Activated T-helper 1 cell treated with anti-CD3 and anti-CD28 coated beads, Interleukin-2, amount 50 U/mL, for 16 hours (primary cell): ENCODE measurements around the gene TMEM178B.
"Not testable (repeated sequence)": the region's sequence is repeated elsewhere in the genome, so short reads cannot be mapped to it uniquely, and the experiment has no call there.

Source experiments
- DNase-seq, 2 donors: peaks; one replicate each; pipeline ENCODE4 v3.0.0-alpha.2; 2020; ENCODE audit warnings: low read depth in 1 of 2, low spot score in 1 of 2

TMEM178B gene

DNA sequence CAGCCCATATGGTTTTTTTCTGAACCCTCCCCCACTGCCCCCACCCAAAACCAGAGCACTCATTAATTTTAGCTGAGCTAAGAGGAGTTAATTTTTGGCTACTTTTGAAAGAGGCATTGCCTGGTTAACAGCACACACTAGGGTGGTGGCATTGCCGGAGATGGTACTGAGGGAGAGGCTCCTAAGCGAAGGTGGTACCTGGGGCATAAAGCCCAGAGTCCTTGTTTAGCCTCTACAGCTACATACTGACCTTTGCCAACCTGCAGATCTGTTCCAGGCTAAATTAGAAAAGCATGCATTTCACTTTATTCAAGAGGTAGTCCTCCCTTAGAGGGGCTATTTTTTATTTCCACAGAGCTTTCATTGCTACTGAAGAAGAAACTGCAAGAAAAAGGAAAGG is 304.5 kb downstream of the TMEM178B start:
- no peak for DNase-seq

DNA sequence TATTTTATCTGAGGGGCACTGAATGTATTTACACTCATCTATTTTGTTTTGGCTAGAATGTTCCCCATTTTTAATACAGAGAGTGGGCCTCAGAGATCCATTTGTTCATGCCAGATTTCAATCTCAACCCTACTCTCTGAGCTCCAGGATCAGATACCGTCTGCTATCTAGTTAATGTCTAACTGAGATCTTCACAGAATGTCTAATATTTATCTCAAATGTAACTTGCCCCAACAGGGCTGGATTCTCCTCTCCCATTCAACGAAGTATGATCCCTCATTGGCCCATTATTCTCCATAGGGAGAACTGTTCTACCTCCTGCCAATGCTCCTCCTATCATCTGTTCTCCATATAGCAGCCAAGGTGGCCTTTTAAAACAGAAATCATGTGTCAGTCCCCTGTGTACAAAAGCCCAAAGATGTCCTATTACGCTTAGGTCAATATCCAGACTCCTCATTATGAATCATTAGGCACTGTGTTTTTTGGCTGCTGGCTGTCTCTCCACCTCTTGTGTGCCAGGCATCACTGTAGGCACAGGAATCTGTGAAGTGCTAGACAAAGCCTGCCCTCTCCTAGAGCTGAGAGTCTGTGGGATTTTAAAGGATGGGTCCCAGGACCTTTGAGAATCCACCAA is 308.0 kb downstream of the TMEM178B start:
- no peak for DNase-seq

DNA sequence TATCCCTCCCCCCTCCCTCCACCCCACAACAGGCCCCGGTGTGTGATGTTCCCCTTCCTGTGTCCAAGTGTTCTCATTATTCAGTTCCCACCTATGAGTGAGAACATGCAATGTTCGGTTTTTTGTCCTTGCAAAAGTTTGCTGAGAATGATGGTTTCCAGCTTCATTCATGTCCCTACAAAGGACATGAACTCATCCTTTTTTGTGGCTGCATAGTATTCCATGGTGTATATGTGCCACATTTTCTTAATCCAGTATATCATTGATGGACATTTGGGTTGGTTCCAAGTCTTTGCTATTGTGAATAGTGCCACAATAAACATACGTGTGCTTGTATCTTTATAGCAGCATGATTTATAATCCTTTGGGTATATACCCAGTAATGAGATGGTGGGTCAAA is 309.5 kb downstream of the TMEM178B start:
- not testable (repeated sequence) for DNase-seq

DNA sequence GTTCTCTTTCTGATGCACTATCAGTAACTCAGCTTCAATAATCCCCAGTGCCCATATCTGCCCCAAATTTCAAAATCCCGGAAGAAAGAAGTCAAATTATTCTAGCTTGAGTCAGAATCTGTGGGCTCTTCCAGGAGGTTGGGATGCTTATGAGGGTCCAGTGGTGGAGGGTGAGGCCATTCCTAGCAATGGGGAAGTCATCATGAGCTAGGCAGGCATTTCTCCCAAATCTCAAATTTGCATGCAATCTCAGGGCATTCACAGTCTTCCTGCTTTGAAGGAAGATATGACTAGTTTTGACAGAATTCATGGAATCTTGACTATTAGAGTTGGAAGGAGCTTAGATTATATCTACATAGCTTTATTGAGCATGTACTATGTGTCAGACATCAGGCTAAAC is 313.0 kb downstream of the TMEM178B start:
- no peak for DNase-seq

DNA sequence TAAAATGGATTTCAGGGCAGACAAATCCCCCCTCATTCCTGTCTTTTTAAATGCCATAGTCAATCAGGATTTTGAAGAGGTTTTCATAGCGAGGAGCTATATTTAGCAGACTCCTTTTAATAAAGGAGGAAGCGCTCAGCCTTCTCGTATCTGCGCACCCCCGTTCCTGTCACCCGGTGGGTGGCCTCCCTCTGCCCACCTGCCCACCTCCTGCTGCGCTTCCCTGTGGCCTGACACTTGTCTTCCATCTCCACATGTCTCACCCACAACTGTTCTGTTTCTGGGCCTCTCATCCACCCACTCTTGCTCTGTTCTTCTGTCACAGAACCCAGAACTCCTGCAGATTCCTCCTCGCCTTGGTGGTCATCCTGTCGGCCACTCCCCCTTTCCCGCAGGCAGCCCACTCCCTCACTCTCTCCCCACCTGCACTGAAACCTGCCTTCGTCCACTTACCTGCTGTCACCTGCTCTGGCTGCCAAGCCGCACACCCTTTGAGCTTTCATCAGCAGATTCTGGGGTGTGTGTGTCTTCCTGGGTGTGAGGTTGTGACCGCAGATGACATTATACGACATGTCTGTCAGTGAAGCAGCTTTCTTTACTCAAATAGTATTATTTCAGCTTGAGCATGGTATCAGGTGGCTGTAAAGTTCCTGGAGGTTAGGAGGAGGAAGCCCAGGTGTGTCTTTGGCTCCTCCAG is 313.8 kb downstream of the TMEM178B start:
- DNase-seq = no peak

DNA sequence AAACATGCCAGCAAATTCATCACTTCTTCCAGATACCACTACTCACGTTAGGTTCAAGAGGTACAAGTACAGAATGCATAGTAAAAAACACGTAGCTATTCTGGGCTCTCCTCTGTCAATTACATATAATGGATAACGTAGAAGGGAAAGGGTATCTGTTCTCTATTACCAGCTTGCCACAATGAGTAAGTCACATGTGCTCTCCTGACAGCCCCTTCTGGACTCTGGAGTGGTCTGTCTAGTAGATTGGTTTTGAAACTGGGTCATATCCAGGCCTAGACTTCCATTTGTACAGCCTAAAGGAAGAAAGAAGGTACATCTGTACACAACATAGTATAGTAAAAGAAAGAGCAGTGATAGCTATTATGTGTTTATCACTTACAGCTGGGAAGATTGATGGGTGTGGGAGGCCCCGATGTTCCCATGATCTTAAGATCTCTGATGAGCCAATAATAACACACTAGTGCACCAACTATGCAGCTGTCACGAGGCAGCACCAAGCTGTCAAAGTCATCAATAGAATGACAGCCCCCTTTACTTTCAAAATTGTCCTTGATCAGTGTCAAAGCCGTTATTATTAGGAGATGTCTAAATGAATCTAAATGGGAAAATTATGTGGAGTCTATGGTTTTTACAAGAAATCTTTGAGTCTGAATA is 315.4 kb downstream of the TMEM178B start:
- DNase-seq = no peak

DNA sequence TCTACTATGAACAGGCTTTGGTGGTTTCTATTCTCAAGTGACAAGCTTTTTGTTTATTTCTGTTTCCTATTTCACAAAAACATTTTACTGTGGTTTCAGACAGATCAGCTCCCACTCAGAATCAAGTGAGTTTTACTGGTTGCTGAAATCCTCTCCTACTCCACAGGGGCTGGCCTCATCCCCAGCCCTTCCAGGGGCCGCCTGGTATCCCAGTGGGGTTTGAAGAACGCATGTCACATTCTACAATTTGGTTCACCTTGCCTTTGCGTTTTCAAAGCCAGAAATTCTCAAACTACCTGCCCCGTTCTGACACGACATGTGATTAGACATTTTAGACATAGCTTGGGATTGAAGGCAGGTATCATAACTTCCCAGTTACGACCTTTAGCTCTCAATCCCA is 316.5 kb downstream of the TMEM178B start:
- no peak for DNase-seq

DNA sequence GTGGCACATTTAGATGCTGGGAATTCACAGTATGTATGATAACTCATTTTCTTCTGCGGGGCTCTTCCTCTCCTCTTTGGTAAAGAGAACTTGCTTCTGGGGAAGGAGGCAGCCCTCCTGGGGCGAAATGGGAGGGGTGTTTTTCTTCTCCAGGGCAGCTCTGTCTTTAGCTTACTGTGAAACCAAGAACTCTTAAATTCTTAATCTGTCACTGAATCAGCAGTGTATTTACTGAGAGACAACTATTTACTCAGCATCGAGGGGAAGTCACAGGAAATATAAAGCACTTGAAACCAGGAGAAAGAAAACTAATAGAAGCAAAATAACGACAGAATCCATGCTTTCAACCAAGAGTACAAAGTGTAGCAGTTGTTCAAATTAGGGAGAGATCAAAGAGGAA is 319.2 kb downstream of the TMEM178B start:
- DNase-seq = no peak

DNA sequence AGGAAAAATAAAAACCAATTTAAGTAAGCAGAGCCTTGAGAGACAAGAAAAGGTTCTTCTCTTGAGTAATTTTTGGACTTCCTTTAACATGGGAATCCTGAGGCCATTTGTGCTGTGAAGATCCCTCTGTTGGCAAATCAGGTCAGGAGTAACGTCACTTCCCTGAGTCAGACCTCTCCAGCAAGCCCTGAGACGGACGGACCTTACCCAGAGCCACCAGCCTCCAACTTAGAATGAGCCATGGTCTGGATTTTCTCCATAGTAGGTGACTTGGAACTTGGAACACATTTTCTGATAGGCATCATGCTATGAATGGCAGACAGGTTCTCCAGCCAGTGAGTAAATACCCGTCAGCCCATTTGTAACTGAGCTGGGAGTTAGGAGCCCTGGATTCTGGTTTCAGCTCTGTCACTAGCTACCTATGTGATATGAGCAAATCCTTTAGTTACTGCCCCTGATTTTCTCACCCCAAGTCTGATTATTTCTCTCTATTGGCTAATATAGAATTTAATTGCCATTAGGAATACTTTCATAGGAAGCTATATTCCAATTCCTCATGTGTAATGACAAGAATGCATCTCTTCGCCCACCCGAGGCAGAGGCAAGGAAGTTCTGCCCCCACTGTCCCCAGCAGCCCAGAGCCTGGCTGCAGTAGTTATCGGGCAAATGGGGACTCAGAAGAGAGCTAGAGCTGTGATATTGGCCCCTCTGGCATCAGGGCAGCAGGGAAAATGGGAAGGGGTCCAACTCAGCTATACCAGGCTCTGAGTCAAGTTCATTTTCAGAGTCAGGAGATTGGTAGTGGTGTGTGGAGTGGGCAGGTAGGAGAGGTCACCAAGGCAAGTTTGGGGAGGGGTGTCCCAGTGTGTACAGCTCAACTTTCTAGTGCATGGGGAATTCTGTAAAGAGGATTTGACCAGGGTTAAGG is 323.6 kb downstream of the TMEM178B start:
- DNase-seq = no peak

DNA sequence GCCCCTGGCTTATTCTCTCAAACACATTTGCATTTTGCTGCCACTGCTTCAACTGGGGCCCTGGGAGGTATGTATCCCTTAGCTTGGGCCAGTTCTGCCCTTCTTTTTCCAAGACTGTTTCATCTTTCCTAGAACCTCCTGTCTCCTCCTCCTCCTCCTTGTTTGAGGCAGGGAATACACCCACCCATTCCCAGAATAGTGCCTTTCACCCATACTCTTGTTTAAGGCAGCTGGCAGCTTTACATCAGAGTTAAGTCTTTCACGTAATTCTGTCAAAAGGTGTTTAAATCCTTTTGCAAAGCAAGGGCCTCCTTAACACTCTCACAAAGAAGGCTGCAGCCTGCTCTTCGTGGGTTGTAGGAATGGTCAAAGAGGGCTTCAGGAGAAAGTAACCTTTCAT is 326.5 kb downstream of the TMEM178B start:
- DNase-seq = no peak

DNA sequence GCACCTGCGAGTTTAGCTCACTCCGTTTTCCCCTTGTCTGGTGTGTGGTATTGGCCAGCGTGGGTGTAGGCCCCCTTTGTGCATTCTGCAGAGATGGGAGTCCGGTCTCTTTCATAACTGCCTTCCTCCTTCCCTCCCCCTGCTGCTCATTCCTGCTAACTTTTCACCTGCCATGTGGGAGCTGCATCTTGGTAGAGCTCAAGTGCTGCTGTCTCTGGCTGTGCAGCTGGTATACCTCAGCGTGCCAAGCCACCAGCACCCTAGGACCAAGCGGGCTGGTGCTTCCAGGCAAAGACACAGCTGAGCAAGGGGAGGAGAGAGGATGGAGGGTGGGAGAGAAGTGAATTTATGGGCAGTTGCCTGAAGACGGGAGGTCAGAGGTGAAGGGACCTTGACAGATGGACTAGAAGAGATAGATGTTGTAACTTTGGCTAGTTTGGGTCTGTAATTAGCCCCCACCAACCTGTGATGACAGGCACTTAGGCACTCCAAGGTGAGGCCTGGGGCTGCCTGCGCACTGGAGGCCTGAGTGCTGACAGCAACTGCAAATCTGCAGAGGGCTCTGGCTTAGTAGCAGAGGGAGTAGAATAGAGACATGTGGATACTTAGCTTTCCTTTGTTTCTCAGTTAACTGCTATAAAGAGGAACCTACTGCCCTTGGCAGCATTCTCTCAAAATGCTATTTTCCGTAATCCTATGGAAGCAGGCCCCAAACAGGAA is 328.6 kb downstream of the TMEM178B start:
- DNase-seq = no peak

DNA sequence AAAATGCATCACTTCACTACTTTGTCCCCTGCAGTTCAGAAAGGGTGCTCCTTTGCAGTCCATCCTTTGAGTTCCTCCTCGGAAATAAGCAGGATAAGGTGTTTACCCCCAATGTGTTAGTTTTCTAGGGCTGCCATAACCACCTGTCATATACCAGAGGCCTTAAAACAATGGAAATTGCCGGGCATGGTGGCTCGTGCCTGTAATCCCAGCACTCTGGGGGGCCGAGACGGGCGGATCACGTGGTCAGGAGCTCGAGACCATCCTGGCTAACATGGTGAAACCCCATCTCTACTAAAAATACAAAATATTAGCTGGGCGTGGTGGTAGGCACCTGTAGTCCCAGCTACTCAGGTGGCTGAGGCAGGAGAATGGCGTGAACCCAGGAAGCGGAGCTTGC is 330.0 kb downstream of the TMEM178B start:
- DNase-seq = not testable (repeated sequence)

DNA sequence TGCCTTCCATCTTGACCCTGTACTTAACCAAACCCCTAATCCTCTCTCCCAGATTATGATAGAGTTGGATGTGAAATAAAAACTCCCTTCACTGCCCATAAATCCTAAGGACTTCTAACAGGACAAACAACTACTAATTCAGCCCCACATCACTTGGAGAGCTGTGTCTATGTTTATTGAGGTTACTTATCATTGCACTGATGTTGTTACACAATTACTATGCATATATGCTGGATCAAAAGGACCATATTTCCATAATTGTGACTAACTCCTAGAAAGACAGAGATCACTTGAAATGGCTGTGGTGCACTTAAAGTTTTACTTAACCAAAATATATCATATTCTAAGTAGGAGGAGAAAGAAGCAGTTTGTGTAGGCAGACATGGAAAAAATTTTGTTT is 332.5 kb downstream of the TMEM178B start:
- no peak for DNase-seq

DNA sequence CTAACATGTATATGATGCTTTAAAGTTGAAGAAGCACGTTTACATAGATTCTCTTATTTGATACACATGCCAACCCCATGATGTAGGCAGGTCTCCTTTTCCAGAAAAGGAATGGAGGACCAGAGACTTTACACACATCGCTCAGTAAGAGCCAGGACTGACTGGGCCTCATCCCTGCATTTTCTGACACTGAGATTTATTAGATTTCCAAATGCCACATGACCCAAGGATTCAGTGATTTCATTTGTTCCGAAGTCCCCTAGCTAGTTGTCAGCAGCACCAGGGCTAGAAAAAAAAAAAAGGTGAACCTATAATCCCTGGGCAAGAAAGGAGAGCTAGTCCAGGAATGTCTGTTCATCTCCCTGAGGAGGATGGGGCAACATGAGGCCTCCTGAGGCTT is 334.0 kb downstream of the TMEM178B start:
- no peak for DNase-seq

DNA sequence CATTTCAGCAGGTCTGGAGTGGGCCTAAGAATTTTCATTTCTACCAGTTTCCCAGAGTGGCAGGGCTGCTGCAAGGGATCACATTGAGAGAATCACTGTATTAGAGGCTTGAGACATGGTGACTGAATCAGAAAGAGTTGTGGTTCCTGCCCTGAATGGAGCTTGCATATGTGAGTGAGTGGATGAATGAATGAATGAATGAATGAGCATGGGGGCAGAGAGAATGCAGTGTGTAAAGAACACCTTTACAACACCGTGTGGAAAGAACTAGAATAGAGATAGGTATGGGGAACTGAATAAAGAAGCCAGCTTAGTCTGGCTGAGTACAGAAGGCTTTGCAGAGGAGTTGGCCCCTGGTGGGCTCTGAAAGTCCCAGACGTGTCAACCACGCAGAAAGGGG is 334.6 kb downstream of the TMEM178B start:
- no peak for DNase-seq

DNA sequence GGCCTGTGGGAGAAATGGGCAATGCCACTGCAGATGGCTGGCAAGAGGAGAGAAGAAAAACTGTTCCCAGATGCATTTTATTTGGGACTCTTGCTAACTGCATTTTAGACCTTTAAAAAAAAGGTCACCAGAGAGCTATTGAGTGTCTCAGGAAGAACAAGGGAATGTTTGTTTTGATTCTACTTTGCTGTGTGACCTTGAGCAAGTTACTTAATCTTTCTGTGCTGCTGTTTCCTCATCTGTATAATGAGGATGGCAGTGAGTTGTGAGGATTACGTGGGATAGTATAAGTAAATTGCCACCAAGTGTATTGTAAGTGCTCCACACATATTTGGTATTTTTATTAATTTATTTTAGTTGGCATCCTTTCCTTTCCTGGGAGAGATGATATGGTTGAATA is 335.4 kb downstream of the TMEM178B start:
- DNase-seq = no peak

DNA sequence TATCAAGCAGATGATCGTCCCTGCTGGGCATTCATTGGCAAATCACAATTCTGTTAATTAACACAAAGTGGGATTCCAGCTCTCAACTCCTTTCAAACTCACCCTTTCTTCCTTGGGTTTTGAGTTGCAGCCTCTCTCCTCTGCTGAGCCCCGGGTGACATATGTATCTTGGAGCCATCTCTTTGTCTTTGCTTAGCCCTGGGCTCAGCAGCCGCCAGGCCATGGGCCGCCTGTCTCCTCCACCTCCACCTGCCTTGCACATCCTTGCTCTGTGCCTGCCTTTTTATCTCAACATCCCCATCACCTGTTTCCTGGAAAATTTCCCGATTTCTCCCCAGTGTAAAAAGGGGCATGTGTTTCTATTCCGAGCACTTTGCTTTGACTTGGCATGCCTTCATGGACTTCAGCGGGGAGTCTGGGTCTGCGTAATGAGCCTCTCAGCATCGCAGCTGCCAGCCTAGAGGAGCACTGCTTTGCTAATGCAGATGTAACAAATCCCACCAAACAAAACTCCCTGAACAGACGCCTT is 336.0 kb downstream of the TMEM178B start:
- no peak for DNase-seq

DNA sequence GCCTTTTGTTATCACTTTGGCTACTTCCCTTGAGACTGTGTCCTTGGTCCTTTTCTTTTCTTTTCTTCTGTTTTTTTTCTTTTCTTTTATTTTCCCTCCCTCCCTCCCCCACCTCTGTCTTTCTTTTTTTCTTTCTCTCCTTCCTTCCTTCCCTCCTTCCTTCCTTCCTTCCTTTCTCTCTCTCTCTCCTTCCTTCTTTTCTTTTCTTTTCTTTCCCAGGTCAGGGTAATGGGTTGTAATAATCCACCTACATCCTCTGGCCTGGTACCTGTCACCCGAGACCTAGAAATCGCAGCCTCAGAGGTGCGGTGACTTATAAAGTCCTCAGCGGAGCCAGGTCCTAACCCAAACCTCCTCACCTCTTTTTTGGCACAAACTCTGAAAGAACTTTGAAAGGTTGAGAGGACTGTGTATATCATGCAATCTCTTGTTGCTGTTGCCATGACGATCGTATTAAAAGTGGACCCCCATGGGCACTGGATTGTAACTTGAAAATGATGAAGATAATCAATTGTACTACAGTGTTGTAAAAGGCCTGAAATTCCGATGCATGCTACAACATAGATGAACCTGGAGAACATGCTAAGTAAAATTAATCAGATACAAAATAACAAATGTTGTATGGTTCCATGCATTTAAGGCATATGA is 336.6 kb downstream of the TMEM178B start:
- no peak for DNase-seq

DNA sequence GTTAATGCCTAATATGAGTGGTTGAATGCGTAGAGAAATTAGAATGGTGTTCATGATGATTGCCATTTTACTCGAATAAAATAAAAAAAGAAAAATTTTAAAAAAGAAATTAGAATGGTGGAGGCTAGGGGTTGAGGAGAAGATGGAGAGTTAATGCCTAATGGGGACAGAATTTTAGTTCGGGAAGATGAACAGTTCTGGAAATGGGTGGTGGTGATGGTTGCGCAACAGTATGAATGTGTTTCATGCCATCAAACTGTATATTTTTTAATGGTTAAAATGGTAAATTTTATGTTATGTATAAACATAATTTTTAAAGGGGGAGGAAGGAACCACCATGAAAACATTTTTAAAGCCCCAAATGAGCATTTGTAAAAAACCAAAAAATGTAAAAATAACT is 337.3 kb downstream of the TMEM178B start:
- DNase-seq = no peak

DNA sequence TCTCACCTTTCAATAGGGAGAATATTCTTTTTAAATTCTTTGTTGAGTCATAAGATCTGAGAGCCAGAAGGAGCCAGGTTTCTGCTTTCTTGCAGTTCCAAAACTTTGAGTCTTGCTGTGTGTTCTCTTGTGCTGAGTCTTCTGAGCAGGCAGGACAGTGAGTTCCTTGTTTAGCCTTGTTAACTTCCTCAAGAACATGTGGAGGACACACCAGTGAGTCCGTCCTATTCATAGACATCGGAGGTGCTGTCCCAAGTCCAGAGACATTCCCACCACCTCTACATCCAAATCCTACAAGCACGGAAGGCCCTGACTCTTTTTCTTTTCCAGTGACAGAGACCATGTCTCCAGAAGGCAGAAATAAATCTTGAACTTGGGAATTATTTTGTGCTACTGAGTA is 342.1 kb downstream of the TMEM178B start:
- no peak for DNase-seq
